Measurements from ENCODE around the gene LRRC7. TPM values are rescaled to one million over a fixed set of nuclear protein-coding genes. Genes with fewer than 3 reads are reported as not detected.

The LRRC7 gene
- total and polyA plus RNA-seq, 12 donors = under 0.01 to 3.4 (median 0.32) TPM; not detected in 3

DNA sequence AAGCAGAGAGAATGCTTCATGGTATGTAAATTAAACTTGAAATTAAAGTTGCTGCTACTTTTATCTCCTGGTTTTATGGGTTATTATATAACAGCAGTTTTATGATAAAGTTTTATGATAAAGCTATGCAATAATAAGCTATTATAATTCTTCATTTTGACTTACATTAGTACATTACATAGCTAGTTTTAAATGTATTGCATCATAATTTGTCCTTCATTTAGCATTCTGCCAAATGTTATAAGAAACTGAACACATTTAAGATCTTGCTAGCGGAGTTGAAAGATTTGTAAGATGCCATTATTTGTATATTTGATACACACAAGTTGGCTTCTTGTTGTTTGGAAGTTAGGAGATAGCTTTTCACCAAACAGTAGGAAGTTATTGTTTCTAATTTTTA lies 536.0 kb downstream of the LRRC7 start:
- Histone ChIP-seq H3K27me3 (no peaks in the 10 kb centered on the region), H3K36me3 (replicated peaks in 1 of 2) (no peaks in the 10 kb centered on the region), H3K4me3 (no peak overlapping the region), H3K9me3 (replicated peaks in 1 of 3) (no peaks in the 10 kb centered on the region), H3K4me1 (replicated peaks in 1 of 2) (no peaks in the 10 kb centered on the region), H3K27ac (no peak overlapping the region)
- intact Hi-C loops (cut with DNase I) = no loop called here
- TF ChIP-seq POLR2A (IDR thresholded peaks at IDR 0.05) = no peak
- TF ChIP-seq, protein P1, sequence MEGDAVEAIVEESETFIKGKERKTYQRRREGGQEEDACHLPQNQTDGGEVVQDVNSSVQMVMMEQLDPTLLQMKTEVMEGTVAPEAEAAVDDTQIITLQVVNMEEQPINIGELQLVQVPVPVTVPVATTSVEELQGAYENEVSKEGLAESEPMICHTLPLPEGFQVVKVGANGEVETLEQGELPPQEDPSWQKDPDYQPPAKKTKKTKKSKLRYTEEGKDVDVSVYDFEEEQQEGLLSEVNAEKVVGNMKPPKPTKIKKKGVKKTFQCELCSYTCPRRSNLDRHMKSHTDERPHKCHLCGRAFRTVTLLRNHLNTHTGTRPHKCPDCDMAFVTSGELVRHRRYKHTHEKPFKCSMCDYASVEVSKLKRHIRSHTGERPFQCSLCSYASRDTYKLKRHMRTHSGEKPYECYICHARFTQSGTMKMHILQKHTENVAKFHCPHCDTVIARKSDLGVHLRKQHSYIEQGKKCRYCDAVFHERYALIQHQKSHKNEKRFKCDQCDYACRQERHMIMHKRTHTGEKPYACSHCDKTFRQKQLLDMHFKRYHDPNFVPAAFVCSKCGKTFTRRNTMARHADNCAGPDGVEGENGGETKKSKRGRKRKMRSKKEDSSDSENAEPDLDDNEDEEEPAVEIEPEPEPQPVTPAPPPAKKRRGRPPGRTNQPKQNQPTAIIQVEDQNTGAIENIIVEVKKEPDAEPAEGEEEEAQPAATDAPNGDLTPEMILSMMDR (IDR thresholded peaks at IDR 0.05) = no peak
- 88 to 100% (median 93%) methylated on average over 1 of the region's 1 CpG for WGBS, 4 donors
- no peak for DNase-seq

DNA sequence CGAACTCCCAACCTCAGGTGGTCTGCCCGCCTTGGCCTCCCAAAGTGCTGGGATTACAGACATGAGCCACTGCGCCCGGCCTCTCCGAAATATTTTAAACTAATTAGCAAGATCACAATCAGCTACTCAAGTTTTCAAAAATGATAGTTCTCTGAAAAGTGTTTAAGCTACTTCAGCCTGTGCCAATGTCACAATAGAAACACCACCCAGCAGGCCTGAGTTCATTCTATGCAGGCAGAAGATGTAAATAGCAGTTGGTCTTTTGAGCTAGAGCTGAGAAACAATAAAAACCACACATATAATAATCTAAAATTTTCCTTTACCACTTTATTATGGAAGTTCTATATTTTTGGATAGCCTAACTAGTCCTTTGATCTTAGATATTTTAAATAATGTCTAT lies 541.5 kb downstream of the LRRC7 start:
- Histone ChIP-seq H3K4me1 (replicated peaks in 1 of 2) (no peaks in the 10 kb centered on the region), H3K27me3 (no peaks in the 10 kb centered on the region), H3K4me3 (no peak overlapping the region), H3K9me3 (replicated peaks in 1 of 3) (no peaks in the 10 kb centered on the region), H3K36me3 (replicated peaks in 1 of 2) (no peaks in the 10 kb centered on the region), H3K27ac (no peak overlapping the region)
- intact Hi-C loops (cut with DNase I) = no loop called here
- 89 to 96% (median 91%) methylated on average over 5 of the region's 5 CpGs for WGBS, 4 donors
- TF ChIP-seq, protein P1 (IDR thresholded peaks at IDR 0.05) = no peak
- TF ChIP-seq POLR2A (IDR thresholded peaks at IDR 0.05) = no peak
- DNase-seq = no peak

DNA sequence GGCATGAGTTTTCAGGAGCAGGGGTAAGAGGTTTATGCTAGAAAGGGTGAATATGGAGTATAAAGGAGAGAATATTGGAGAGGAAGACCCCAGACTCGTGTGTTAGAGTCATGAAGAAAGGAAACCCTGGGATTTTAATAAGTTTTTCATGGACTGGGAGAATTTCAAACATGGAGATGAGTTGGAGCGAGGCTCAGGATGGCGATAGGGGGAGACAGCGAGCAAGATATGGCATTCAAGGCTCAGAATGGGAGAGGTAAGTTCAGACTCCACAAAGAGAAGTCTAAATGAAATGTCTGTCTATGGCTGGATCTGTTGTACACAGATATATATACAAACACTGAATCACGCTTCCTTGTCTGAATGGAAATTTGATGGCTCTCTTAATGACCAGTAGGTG lies 545.1 kb downstream of the LRRC7 start:
- H3K27me3 ChIP-seq = no peaks in the 10 kb centered on the region
- no peak overlapping the region for H3K27ac ChIP-seq
- no peaks in the 10 kb centered on the region for H3K36me3 ChIP-seq (replicated peaks in 1 of 2)
- intact Hi-C loops (cut with DNase I) = no loop called here
- no peaks in the 10 kb centered on the region for H3K4me1 ChIP-seq (replicated peaks in 1 of 2)
- no peaks in the 10 kb centered on the region for H3K9me3 ChIP-seq (replicated peaks in 1 of 3)
- WGBS, 4 donors = 76 to 89% (median 85%) methylated on average over 5 of the region's 5 CpGs
- TF ChIP-seq POLR2A (IDR thresholded peaks at IDR 0.05) = no peak
- TF ChIP-seq, protein P1 (IDR thresholded peaks at IDR 0.05) = no peak
- no peak overlapping the region for H3K4me3 ChIP-seq
- no peak for DNase-seq

DNA sequence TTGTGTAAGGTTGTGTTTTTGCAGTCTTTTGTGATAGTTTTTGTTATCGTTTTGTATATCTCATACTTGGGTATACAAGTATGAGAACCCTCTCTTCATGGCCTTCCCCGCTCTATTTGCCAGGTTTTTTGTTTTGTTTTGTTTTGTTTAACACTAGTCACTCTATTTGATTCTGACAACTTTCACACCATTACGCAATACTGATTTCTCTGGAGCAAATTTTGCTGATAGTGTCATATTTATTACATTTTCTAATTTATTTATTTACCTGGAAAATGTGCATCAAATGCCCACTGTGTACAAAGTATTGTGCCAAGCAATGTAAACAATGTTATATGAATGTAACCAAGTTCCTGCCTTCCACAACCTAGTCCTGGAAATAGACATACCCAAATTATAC lies 547.6 kb downstream of the LRRC7 start:
- intact Hi-C loops (cut with DNase I) = no loop called here
- Histone ChIP-seq H3K4me1 (replicated peaks in 1 of 2) (no peaks in the 10 kb centered on the region), H3K4me3 (no peak overlapping the region), H3K36me3 (replicated peaks in 1 of 2) (no peaks in the 10 kb centered on the region), H3K27ac (no peak overlapping the region), H3K27me3 (peaks cover 3% of the 10 kb centered on the region), H3K9me3 (replicated peaks in 1 of 3) (no peaks in the 10 kb centered on the region)
- TF ChIP-seq POLR2A (IDR thresholded peaks at IDR 0.05) = no peak
- TF ChIP-seq, protein P1 (IDR thresholded peaks at IDR 0.05) = no peak
- no peak for DNase-seq
- WGBS, 4 donors = 86 to 94% (median 92%) methylated on average over 3 of the region's 3 CpGs
